Measurements from ENCODE around the gene OR13J1.

The OR13J1 gene

DNA sequence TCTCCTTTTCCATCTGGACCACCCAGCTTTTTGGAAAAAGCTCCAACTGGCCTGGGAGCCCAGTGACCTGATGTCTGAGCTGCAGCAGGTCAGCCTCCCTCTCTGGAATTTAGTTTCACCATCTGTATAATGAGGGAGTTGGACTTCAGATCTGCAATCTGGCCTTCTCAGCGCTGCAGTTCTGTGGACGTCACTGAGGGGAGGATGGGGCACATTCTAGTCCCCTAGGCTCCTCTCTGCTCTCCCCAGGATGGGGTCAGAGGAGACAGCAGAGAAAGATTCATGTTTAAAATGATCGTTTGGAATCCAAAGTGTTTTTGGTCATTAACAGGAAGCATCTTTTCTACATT lies 10.2 kb downstream of the OR13J1 start:
- no peaks in the 10 kb centered on the region for H3K9me3 ChIP-seq (ENCODE audit: low read length)
- no peaks in the 10 kb centered on the region for H3K27me3 ChIP-seq (ENCODE audit: insufficient read depth, low read length)
- no peaks in the 10 kb centered on the region for H3K4me1 ChIP-seq (ENCODE audit: insufficient read depth, low read length)
- no peak overlapping the region for H3K4me3 ChIP-seq (ENCODE audit: low read length)
- no peak overlapping the region for H2AFZ ChIP-seq (ENCODE audit: low read depth, low read length)
- H3K36me3 ChIP-seq (ENCODE audit: insufficient read depth, low read length), result peaks cover under 1% of the 10 kb centered on the region

DNA sequence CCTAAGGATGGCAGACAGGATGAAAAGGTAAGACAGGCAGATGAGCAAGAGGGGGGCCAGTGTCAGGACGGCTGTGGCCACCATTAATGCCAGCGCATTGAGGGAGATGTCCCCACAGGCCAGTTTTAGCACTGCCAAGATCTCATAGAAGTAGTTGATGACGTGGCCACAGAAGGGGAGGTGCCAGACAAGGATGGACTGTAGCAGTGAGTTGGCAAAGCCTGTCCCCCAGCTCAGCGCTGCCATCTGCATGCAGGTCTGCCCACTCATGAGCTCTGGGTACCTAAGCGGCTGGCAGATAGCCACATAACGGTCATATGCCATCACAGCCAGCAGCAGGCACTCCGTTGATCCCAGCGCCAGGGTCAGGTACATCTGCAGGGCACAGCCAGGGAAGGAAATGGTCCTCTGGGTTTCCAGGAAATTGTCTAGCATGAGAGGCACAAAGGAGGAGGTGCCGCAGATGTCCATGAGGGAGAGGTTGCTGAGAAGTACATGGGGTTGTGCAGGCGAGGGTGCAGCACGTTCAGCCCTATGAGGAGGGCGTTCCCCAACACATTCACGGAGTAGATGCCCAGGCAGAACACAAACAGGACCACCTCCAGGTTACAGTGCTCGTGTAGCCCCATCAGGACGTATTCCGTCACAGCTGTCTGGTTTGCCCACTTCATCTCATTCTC lies 10.8 kb downstream of the OR13J1 start:
- H3K4me1 ChIP-seq (ENCODE audit: insufficient read depth, low read length), result no peaks in the 10 kb centered on the region
- no peak overlapping the region for H2AFZ ChIP-seq (ENCODE audit: low read depth, low read length)
- H3K27me3 ChIP-seq (ENCODE audit: insufficient read depth, low read length), result no peaks in the 10 kb centered on the region
- H3K36me3 ChIP-seq (ENCODE audit: insufficient read depth, low read length), result peaks cover 2% of the 10 kb centered on the region
- no peaks in the 10 kb centered on the region for H3K9me3 ChIP-seq (ENCODE audit: low read length)
- H3K4me3 ChIP-seq (ENCODE audit: low read length), result no peak overlapping the region

DNA sequence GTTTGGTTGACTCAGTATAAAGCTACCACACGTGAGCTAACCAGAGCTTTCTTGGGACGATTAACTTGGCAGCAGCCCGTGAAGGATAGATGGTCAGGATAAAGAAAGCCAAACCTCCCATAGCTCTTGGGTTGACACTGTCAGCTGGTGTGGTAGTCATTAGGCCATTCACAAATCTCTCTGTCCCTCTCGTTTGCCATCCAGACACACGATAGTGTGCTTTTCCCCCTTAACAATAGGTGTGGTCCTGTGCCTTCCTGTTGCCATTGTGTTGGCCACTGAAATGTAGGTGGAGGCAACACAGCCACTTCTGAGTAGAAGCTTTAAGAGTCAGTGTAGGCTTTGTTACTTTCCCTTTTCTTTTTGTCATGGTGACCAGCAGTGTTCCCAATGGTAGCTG lies 11.7 kb downstream of the OR13J1 start:
- H2AFZ ChIP-seq (ENCODE audit: low read depth, low read length), result no peak overlapping the region

DNA sequence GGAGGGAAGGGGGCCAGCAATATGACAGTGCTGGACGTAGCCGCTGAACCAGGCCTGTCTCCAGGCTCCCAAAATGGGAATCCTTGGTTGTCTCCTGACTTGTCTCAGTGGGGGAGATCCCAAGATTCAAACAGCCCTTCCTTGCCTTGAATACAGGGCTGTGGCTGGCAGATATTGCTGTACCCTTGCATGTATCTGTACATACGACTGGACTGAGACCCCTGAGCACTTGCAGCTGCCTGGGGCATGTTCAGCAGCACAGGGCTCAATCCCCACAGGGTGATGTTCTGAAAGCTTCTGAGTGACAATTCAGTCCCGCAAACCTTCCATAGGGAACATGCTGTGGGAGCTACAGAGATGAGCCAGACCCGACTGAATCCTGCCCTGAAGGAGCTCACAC lies 13.3 kb downstream of the OR13J1 start:
- Histone ChIP-seq H3K4me3 (ENCODE audit: low read length) (no peak overlapping the region), H2AFZ (ENCODE audit: low read depth, low read length) (no peak overlapping the region), H3K36me3 (ENCODE audit: insufficient read depth, low read length) (peaks cover 5% of the 10 kb centered on the region), H3K4me1 (ENCODE audit: insufficient read depth, low read length) (no peaks in the 10 kb centered on the region), H3K9me3 (ENCODE audit: low read length) (no peaks in the 10 kb centered on the region), H3K27me3 (ENCODE audit: insufficient read depth, low read length) (no peaks in the 10 kb centered on the region)

More for the DNA sequence above, 11.7 kb downstream of the OR13J1 start:
- H3K9me3 ChIP-seq (ENCODE audit: low read length), result no peaks in the 10 kb centered on the region
- H3K36me3 ChIP-seq (ENCODE audit: insufficient read depth, low read length), result peaks cover 2% of the 10 kb centered on the region
- H3K27me3 ChIP-seq (ENCODE audit: insufficient read depth, low read length), result no peaks in the 10 kb centered on the region
- H3K4me1 ChIP-seq (ENCODE audit: insufficient read depth, low read length), result no peaks in the 10 kb centered on the region
- no peak overlapping the region for H3K4me3 ChIP-seq (ENCODE audit: low read length)

DNA sequence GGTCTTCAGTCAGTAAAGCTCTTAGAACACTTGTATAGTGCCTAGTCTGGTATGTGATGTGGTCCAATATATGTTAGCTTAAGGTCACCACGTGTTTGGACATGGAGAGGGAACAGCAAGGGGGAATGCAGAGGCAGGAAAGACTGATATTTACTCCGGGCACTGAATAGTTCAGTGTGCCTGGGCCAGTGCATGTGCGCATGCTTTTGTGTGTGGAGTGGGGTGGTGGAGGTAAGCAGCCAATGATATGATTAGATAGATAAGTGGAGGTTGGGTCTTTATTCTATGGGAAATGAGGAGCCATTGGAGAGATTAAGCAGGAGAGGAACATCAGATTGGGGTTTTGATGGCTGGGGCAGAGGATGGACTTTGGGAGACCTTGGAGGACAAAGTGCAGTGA lies 14.0 kb downstream of the OR13J1 start:
- no peak overlapping the region for H2AFZ ChIP-seq (ENCODE audit: low read depth, low read length)
- H3K36me3 ChIP-seq (ENCODE audit: insufficient read depth, low read length), result peaks cover 7% of the 10 kb centered on the region
- H3K4me1 ChIP-seq (ENCODE audit: insufficient read depth, low read length), result no peaks in the 10 kb centered on the region
- H3K9me3 ChIP-seq (ENCODE audit: low read length), result no peaks in the 10 kb centered on the region
- no peaks in the 10 kb centered on the region for H3K27me3 ChIP-seq (ENCODE audit: insufficient read depth, low read length)
- no peak overlapping the region for H3K4me3 ChIP-seq (ENCODE audit: low read length)

DNA sequence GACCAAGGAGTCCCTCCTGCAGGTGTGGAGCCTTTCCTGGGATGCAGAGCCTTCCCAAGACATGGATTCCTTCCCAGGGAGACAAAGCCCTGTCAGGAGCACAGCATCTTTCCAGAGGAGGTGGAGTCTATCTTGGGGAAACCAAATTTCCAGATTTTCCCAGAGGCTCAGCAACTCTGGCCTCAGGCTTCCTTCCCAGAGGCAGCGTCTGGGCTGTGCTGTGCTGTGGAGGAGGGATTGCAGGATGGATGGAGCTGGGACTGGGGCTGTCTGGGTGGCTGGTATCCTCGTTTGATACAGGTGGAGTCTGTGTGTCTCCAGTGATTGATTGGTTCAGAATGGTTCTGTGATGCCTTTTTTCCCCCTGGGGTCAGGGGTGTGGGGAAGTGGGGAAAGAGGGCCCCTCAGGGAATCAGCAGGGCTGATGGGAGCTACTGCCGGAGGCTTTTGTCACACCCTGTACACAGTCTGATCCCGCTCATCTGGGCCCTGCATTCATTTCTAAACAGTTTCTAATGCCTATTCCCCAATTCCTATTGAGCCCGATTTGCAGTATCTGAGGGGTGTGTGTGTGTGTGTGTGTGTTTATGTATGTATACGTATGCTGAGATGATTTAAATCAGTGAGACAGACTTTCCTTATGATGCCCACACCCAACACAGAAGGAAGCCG lies 16.0 kb downstream of the OR13J1 start:
- Histone ChIP-seq H2AFZ (ENCODE audit: low read depth, low read length) (no peak overlapping the region), H3K4me3 (ENCODE audit: low read length) (no peak overlapping the region), H3K4me1 (ENCODE audit: insufficient read depth, low read length) (no peaks in the 10 kb centered on the region), H3K36me3 (ENCODE audit: insufficient read depth, low read length) (peaks cover 14% of the 10 kb centered on the region), H3K27me3 (ENCODE audit: insufficient read depth, low read length) (no peaks in the 10 kb centered on the region), H3K9me3 (ENCODE audit: low read length) (no peaks in the 10 kb centered on the region)

DNA sequence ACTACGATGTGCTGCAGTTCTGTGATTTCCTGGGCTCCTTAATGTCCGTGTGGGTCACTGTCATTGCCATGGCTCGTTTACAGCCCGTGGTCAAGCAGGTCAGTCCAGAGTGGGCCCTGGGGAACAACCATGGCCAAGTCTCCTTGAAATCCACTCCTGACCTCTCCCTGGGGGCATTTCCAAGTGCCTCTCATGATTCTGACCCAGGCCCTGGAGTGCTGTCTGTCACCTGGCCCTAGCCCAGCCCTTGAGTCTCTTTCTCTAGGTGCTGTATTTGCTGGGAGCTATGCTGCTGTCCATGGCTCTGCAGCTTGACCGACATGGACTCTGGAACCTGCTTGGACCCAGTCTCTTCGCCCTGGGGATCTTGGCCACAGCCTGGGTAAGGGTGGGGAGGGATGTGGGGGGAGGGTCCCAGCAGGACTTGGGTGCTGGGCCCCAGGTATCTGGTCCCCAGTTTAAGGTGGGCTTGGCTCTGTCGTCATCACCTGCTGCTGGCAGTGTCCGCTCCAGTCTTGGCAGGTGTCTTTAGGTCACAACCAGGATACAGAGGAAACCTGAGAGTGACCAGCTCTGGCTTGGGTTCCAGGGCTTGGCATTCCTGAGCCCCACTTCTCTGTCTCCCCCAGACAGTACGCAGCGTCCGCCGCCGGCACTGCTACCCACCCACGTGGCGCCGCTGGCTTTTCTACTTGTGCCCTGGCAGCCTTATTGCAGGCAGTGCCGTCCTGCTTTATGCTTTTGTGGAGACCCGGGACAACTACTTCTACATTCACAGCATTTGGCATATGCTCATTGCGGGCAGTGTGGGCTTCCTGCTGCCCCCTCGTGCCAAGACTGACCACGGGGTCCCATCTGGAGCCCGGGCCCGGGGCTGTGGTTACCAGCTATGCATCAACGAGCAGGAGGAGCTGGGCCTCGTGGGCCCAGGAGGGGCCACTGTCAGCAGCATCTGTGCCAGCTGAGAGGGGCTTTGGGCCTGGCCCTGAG lies 17.0 kb downstream of the OR13J1 start:
- H3K4me1 ChIP-seq (ENCODE audit: insufficient read depth, low read length), result no peaks in the 10 kb centered on the region
- H2AFZ ChIP-seq (ENCODE audit: low read depth, low read length), result no peak overlapping the region
- no peaks in the 10 kb centered on the region for H3K9me3 ChIP-seq (ENCODE audit: low read length)
- H3K4me3 ChIP-seq (ENCODE audit: low read length), result no peak overlapping the region
- H3K36me3 ChIP-seq (ENCODE audit: insufficient read depth, low read length), result peaks cover 17% of the 10 kb centered on the region
- H3K27me3 ChIP-seq (ENCODE audit: insufficient read depth, low read length), result no peaks in the 10 kb centered on the region

DNA sequence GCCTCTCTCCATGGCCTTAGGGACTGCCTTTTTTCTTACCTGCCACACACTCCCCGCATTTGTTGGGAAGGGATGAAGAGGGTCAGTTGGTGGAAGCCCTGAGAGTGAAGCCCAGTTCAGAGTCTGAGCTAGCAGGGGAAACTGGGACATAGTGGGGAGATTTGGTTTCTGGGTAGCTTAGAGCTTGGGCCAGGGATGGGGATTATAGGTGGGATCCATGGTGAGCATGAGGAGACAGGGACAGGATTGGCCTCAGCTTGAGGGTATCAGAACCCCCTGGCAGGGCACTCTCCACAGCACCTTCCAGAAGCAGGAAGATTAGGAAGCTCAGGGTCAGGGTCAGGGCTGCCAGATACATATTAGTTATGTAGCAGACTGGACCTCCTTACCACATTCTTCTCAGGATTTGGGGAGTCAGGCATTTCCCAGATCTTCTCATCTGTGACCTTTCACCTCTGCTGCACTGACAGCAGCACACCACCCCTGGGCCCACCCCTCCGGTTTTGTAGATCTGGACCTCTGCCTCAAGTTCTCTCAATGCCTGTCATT lies 17.9 kb downstream of the OR13J1 start:
- no peaks in the 10 kb centered on the region for H3K9me3 ChIP-seq (ENCODE audit: low read length)
- no peaks in the 10 kb centered on the region for H3K27me3 ChIP-seq (ENCODE audit: insufficient read depth, low read length)
- no peak overlapping the region for H2AFZ ChIP-seq (ENCODE audit: low read depth, low read length)
- no peaks in the 10 kb centered on the region for H3K4me1 ChIP-seq (ENCODE audit: insufficient read depth, low read length)
- no peak overlapping the region for H3K4me3 ChIP-seq (ENCODE audit: low read length)
- peaks cover 24% of the 10 kb centered on the region for H3K36me3 ChIP-seq (ENCODE audit: insufficient read depth, low read length)

DNA sequence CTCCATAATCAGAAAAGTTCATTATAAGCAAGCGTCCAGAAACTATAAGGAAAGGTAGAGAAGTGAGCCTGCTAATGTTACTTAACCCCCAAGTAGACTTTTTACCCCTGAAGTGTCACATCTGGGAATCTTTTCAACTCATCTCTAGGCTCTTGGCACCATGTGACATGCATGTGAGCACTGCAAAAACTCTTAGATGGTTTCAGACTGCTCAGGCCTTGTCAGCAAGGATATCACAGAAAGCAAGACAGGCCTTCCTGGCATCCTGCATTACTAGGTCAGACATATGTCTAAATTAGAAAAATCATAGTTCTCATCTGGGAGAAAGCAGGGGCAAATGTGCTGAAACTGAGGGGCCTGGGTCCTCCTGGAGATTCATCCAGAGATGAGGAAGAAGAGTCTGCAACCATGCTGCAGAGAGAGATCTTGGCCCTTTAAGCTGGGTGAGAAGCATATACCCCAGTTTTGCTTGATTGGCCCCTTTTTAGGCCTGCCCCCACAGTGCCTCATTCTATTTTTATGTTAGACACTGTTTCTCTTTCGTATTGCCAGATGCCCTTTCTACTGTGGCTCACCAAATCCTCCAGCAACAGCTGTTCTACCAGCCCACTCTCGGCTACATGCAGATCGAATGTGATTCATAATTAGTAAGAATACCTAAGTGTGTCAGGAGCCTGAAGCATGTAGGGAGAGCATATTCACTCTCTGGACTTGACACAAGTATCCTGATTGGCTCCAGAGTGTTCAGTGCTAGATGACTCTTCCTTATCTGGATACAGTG lies 22.2 kb downstream of the OR13J1 start:
- Histone ChIP-seq H3K4me1 (ENCODE audit: insufficient read depth, low read length) (no peaks in the 10 kb centered on the region), H3K27me3 (ENCODE audit: insufficient read depth, low read length) (no peaks in the 10 kb centered on the region), H3K4me3 (ENCODE audit: low read length) (no peak overlapping the region), H3K36me3 (ENCODE audit: insufficient read depth, low read length) (peaks cover 36% of the 10 kb centered on the region), H2AFZ (ENCODE audit: low read depth, low read length) (no peak overlapping the region), H3K9me3 (ENCODE audit: low read length) (no peaks in the 10 kb centered on the region)

DNA sequence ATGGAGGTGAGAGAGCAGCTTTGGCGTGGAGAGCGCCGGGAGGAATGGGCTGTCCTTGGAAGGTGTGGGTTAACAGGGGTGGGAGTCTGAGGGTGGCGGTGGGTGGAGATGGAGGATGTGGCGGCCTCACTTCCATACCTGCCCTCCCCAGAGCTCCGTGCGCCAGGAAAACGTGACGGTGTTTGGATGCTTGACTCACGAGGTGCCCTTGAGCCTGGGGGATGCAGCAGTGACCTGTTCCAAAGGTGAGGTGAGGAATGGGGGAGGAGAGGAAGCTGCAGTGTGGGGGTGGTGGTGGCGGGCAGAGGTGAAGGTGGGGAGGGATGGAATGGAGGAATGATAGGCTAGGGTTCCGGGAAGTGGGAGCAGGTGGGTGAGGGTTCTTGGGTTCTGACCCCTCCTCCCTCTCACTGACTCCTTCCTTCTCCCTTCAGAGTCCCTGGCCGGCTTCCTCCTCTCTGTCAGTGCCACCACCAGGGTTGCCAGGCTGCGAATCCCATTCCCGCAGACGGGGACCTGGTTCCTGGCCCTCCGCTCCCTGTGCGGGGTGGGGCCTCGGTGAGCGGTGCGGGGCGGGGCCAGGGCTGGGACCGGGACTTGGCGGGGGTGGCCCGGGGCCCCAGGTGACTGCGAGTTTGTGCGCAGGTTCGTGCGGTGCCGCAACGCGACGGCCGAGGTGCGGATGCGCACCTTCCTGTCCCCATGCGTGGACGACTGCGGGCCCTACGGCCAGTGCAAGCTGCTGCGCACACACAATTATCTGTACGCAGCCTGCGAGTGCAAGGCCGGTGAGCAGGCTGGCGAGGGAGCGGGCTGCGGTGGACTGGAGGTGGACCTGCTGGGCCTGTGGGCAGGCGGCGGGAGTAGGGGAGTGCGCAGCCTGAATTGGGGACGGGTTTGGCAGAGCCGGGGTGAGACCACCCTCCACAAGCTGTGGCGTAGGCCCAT lies 24.1 kb downstream of the OR13J1 start:
- Histone ChIP-seq H3K27me3 (ENCODE audit: insufficient read depth, low read length) (no peaks in the 10 kb centered on the region), H2AFZ (ENCODE audit: low read depth, low read length) (no peak overlapping the region), H3K4me3 (ENCODE audit: low read length) (no peak overlapping the region), H3K9me3 (ENCODE audit: low read length) (no peaks in the 10 kb centered on the region), H3K4me1 (ENCODE audit: insufficient read depth, low read length) (no peaks in the 10 kb centered on the region), H3K36me3 (ENCODE audit: insufficient read depth, low read length) (peaks cover 41% of the 10 kb centered on the region)

DNA sequence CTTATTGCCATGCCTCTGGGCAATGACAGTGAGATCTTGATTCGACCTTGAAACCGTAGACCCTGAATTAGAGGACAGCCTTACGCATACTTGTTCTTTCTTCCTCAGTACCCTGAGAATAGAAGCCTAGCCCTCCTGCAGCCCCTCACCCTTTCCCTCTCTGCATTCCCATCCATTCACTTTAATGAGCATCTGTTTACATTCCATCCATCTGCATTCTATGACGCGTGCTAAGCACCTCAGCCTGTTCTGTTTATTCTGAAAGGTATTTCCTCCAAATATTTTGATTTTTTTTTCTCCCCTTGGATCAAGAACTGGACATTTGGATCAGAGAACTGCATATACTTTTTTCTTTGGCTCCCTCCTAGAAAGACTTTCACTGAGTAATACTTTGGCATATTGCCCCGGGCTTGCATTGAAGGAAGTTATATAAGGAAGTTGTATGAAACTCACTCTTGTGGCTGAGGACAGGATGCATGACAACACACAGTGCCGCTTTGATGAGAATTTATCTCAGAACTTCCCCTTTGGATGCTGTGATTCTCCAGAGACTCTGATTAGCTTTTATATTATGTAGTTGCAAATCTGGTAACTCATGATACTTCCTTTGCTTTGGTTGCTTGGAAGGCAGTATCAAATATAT lies 25.5 kb downstream of the OR13J1 start:
- H3K4me1 ChIP-seq (ENCODE audit: insufficient read depth, low read length), result no peaks in the 10 kb centered on the region
- H3K27me3 ChIP-seq (ENCODE audit: insufficient read depth, low read length), result no peaks in the 10 kb centered on the region
- H3K9me3 ChIP-seq (ENCODE audit: low read length), result no peaks in the 10 kb centered on the region
- peaks cover 39% of the 10 kb centered on the region for H3K36me3 ChIP-seq (ENCODE audit: insufficient read depth, low read length)
- no peak overlapping the region for H2AFZ ChIP-seq (ENCODE audit: low read depth, low read length)
- no peak overlapping the region for H3K4me3 ChIP-seq (ENCODE audit: low read length)

Data from neuron (in vitro differentiated cells).